ENCODE results near the gene ABCF1. TPM values are rescaled to one million over a fixed set of nuclear protein-coding genes. Genes with fewer than 3 reads are reported as not detected.

ABCF1 gene
- total RNA-seq, 1 donor from 2014 or later: 57.2 TPM

DNA sequence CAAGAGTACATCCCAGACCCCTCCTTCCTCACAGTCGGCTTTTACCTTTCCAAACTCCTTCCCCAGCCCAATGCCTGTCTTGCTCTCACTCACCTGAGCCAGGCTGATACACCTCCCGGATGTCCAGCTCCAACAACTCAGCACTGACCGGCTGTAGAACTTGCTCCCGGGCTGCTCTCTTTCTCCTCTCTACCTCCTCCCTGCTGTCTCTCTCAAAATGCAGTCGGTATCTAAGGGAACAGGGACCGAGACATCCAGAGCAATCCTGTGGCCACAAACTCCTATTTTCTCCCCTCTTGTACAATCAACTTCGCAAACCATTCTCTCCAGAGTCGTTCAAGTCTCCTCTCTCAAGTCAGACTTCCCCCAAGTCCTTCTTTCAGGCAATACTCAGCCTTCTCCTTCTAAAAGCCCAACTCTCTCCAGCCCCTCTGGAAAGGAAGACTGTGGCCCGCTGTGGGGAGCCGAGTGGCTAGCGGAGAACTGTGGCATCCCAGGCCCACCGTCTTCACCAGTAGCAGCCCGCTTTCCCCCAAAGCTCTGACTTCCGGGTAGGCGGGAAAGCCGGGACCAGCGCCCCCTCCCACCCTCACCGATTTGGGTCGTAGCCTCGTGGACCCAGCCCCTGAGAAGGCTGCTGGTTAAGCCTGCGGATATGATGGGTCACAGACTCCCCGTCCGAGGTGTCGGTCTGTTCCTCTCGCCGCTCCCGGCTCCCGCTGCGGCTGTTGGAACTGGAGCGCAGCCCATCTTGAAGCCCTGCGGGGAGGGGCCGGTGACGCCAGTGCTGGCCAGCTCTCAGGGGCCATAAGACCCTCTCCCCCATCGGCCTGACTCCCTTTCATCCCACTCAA lies 16.1 kb upstream of the ABCF1 start:
- peak; percentile 52 for DNase-seq (ENCODE audit: low spot score)
- Mint-ChIP-seq H3K4me3 (ENCODE audit: unreplicated experiment) (peak overlapping the region; percentile 99), H3K27me3 (ENCODE audit: unreplicated experiment) (peaks cover 13% of the 10 kb centered on the region), H3K27ac (ENCODE audit: unreplicated experiment) (peak overlapping the region; percentile 100), H3K9me3 (ENCODE audit: unreplicated experiment) (no peaks in the 10 kb centered on the region), H3K36me3 (ENCODE audit: low read depth, unreplicated experiment) (peaks cover 52% of the 10 kb centered on the region), H3K4me1 (ENCODE audit: unreplicated experiment) (peaks cover 29% of the 10 kb centered on the region)
- TF ChIP-seq, protein P1, sequence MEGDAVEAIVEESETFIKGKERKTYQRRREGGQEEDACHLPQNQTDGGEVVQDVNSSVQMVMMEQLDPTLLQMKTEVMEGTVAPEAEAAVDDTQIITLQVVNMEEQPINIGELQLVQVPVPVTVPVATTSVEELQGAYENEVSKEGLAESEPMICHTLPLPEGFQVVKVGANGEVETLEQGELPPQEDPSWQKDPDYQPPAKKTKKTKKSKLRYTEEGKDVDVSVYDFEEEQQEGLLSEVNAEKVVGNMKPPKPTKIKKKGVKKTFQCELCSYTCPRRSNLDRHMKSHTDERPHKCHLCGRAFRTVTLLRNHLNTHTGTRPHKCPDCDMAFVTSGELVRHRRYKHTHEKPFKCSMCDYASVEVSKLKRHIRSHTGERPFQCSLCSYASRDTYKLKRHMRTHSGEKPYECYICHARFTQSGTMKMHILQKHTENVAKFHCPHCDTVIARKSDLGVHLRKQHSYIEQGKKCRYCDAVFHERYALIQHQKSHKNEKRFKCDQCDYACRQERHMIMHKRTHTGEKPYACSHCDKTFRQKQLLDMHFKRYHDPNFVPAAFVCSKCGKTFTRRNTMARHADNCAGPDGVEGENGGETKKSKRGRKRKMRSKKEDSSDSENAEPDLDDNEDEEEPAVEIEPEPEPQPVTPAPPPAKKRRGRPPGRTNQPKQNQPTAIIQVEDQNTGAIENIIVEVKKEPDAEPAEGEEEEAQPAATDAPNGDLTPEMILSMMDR (IDR thresholded peaks at IDR 0.05; ENCODE audit: unreplicated experiment): no peak

DNA sequence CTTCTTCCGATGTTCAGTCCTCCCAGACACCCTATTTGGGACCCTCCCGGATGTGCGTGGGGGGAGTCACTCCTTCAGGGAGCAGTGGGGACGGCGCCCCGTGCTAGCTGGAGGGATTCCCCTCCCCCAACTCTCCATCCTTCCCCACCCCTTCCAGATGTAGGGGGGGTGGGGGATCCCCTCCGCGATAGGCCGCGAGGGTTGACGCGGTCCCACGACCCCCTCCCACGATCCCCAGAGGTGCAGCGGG lies 15.5 kb upstream of the ABCF1 start:
- Mint-ChIP-seq H3K27ac (ENCODE audit: unreplicated experiment) (peak overlapping the region; percentile 100), H3K27me3 (ENCODE audit: unreplicated experiment) (peaks cover 12% of the 10 kb centered on the region), H3K4me3 (ENCODE audit: unreplicated experiment) (peak overlapping the region; percentile 99), H3K4me1 (ENCODE audit: unreplicated experiment) (peaks cover 29% of the 10 kb centered on the region), H3K36me3 (ENCODE audit: low read depth, unreplicated experiment) (peaks cover 46% of the 10 kb centered on the region), H3K9me3 (ENCODE audit: unreplicated experiment) (no peaks in the 10 kb centered on the region)
- TF ChIP-seq, protein P1 (IDR thresholded peaks at IDR 0.05; ENCODE audit: unreplicated experiment): no peak
- DNase-seq (ENCODE audit: low spot score): no peak

DNA sequence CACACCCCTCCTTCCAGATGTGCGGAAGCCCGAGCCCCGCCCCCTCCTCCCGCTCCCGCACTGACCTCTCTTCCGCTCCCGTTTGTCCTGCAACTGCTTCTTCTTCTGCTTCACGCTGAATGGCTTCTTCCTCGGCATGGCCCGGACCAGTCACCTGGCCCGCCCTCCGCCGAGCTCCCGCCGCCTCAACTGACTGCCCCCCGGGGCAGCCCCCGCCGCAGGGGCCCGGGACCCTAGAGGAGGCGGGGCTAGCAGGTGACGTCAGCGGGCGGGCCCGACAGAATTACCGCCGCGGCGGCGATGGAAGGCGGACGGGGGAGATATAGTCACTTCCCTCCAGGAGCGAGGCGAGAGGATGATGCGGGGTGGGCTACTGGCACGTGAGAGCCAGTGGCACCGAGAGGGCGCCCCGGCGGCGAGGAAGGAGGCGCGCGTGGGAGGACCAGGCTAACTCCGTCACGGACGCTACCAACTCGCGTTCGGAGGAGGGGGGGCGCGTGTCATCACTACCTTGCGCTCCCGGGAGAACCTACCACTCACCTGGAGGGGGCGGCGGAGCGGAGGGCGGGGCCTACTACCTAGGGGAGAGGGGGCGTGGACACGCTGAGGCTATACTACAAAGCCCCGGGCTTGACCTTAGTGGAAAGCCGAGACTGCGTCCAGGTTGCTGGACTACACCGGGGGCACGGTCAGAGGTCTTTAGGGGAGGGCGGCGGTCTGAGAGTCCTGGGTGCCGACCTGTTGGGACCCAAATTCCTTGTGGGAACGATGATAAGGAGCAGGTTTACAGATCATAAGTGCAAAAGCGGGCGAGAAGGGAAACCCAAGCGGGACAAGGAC lies 15.0 kb upstream of the ABCF1 start, which contains the start of gene GNL1:
Gene GNL1 (minus strand): TSS at position 424 of the 840 bp plus-strand sequence. CDS start 286 bp downstream, at position 138.
- TF ChIP-seq, protein P1 (IDR thresholded peaks at IDR 0.05; ENCODE audit: unreplicated experiment): no peak
- Mint-ChIP-seq H3K4me3 (ENCODE audit: unreplicated experiment) (peak within 1 kb of the TSS; percentile 99), H3K9me3 (ENCODE audit: unreplicated experiment) (no peaks in the 10 kb centered on the region), H3K27ac (ENCODE audit: unreplicated experiment) (peak within 1 kb of the TSS; percentile 100), H3K4me1 (ENCODE audit: unreplicated experiment) (peaks cover 29% of the 10 kb centered on the region), H3K36me3 (ENCODE audit: low read depth, unreplicated experiment) (peaks cover 42% of the 10 kb centered on the region), H3K27me3 (ENCODE audit: unreplicated experiment) (peaks cover 12% of the 10 kb centered on the region)
- peak; percentile 95 for DNase-seq (ENCODE audit: low spot score)

DNA sequence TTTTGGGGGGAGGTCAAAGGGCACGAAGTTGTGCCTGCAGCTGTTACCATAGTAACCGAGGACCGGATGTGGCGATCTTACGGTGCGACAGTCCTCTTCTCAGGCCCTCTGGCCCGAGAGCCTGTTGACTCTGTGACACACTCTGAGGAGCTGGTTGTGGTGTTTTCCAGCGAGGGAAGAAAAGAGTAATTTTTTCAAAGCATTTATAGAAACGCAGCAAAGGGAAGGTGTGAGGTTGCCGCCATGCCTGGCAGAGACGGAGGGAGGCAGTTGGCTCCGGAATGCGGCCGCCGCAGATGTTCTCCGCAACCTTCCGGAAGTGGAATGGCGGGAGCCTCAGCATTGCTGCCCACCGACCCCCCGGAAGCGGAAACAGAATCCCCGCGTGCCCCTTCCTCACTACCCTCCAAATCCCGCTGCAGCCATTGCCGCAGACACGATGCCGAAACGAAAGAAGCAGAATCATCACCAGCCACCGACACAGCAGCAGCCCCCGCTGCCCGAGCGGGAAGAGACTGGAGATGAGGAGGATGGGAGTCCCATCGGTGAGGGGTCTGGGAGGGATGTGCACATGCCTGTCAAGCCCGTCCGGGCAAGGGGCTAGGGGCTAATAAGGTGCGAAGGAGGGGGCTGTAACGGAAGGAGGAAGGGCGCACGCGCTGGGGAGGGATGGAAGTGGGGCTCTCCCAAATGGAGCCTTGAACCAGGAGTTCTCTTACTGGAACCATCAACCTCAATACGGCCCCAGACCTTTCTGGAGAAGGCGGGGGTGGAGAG lies 14.1 kb upstream of the ABCF1 start, which contains the start of gene PRR3:
Gene PRR3 (plus strand): TSS at position 390 of the 777 bp plus-strand sequence. CDS start 50 bp downstream, at position 440.
- TF ChIP-seq, protein P1 (IDR thresholded peaks at IDR 0.05; ENCODE audit: unreplicated experiment): no peak
- Mint-ChIP-seq H3K27ac (ENCODE audit: unreplicated experiment) (peak within 1 kb of the TSS; percentile 100), H3K27me3 (ENCODE audit: unreplicated experiment) (peaks cover 11% of the 10 kb centered on the region), H3K4me3 (ENCODE audit: unreplicated experiment) (peak within 1 kb of the TSS; percentile 99), H3K36me3 (ENCODE audit: low read depth, unreplicated experiment) (peaks cover 35% of the 10 kb centered on the region), H3K4me1 (ENCODE audit: unreplicated experiment) (peaks cover 29% of the 10 kb centered on the region), H3K9me3 (ENCODE audit: unreplicated experiment) (no peaks in the 10 kb centered on the region)
- peak; percentile 72 for DNase-seq (ENCODE audit: low spot score)

Measured in endothelial cell (in vitro differentiated cells).